GM12878 (cell line): Measurements from ENCODE around the gene OPRD1. TPM values are rescaled to one million over a fixed set of nuclear protein-coding genes. Genes with fewer than 3 reads are reported as not detected.

ENCODE experiments used
- ATAC-seq: fragments of 200-7000 bp; cut with Tn5 transposase; 3 replicates; pipeline ENCODE4 v1.9.1; 2020; ENCODE audit warnings: mild to moderate bottlenecking, moderate library complexity
- BruUV-seq: library from RNA; stranded (reverse); fragments of 400-500 nt; replicated peaks from 2 replicates; lab custom pipeline; 2021; lab: Mats Ljungman, UMichigan
- CTCF ChIA-PET: fragments of 300-600 bp; sonication (Branson Sonifier 250); formaldehyde crosslinking; extraction: SDS; loops from one replicate; lab custom pipeline; 2021; ENCODE audit warnings: inconsistent platforms; lab: Yijun Ruan, JAX
- POLR2A ChIA-PET: fragments of 350-600 bp; formaldehyde crosslinking; extraction: SDS; loops from one replicate; lab custom pipeline; 2021; ENCODE audit warnings: inconsistent platforms; lab: Charles Lee
- RAD21 ChIA-PET: fragments of 300-600 bp; sonication (Branson Sonifier 250); formaldehyde crosslinking; loops from one replicate; lab custom pipeline; 2023; ENCODE audit warnings: antibody characterized with exemption; ENCODE audit not compliant: unreplicated experiment; lab: Charles Lee
- SMC1A ChIA-PET: fragments of 300-600 bp; sonication (Branson Sonifier 250); formaldehyde crosslinking; loops from one replicate; lab custom pipeline; 2023; ENCODE audit not compliant: unreplicated experiment, uncharacterized antibody; lab: Charles Lee
- DNase-seq: peaks from one replicate; pipeline ENCODE4 v3.0.0-alpha.2; 2011; ENCODE audit warnings: low read depth, low spot score
- FAIRE-seq: peaks from 3 replicates; lab custom pipeline; 2011; peaks lifted over from hg19 to GRCh38; lab: Jason Lieb, UNC
- H2AFZ ChIP-seq: 2 replicates; pipeline ENCODE4 v1.6.0; 2011; ENCODE audit warnings: low read depth, low read length, control low read depth; ENCODE audit not compliant: control insufficient read depth
- H3K27ac ChIP-seq: 2 replicates; pipeline ENCODE4 v1.5.1; 2011; ENCODE audit warnings: control low read depth; ENCODE audit not compliant: control insufficient read depth, insufficient read depth
- H3K27me3 ChIP-seq, 2 experiments: replicated peaks in 1 of 2; 2 replicates each; pipeline versions ENCODE4 v1.6.0 to v1.6.1; 2011; ENCODE audit warnings: low read length in 1 of 2; ENCODE audit not compliant: control insufficient read depth in 2 of 2, insufficient read depth in 2 of 2
- H3K36me3 ChIP-seq, 2 experiments: 2 replicates each; pipeline ENCODE4 v1.5.1; 2011; ENCODE audit warnings: low read length in 1 of 2; ENCODE audit not compliant: control insufficient read depth in 2 of 2, insufficient read depth in 2 of 2
- H3K4me1 ChIP-seq: 2 replicates; pipeline ENCODE4 v1.6.1; 2011; ENCODE audit warnings: mild to moderate bottlenecking, low read length, moderate library complexity, mixed read lengths; ENCODE audit not compliant: control insufficient read depth, insufficient read depth
- H3K4me2 ChIP-seq: 2 replicates; pipeline ENCODE4 v1.6.0; 2011; ENCODE audit warnings: control low read depth; ENCODE audit not compliant: control insufficient read depth, insufficient read depth
- H3K4me3 ChIP-seq: fragments of 200-600 bp; sonication (generic); 2 replicates; pipeline ENCODE4 v1.5.1; 2016
- H3K79me2 ChIP-seq: 2 replicates; pipeline ENCODE4 v1.6.0; 2011; ENCODE audit warnings: low read length; ENCODE audit not compliant: control insufficient read depth, insufficient read depth
- H3K9ac ChIP-seq: 2 replicates; pipeline ENCODE4 v1.8.0; 2011; ENCODE audit warnings: low read length, control low read depth, mixed read lengths; ENCODE audit not compliant: control insufficient read depth, insufficient read depth
- H3K9me3 ChIP-seq: replicated peaks from 3 replicates; pipeline ENCODE4 v1.5.1; 2011; ENCODE audit warnings: mild to moderate bottlenecking, low read length; ENCODE audit not compliant: control insufficient read depth, insufficient read depth
- H4K20me1 ChIP-seq: 2 replicates; pipeline ENCODE4 v1.6.0; 2011; ENCODE audit not compliant: control insufficient read depth, insufficient read depth
- FOXM1 ChIP-seq: IDR thresholded peaks from 2 replicates; pipeline ENCODE4 v1.6.1; 2012; ENCODE audit warnings: low read depth, mild to moderate bottlenecking, inconsistent platforms, low read length, moderate library complexity
- HDAC6 ChIP-seq: fragments of 200-600 bp; sonication (generic); IDR thresholded peaks from one replicate; pipeline ENCODE4 v1.8.0; 2017; ENCODE audit warnings: antibody characterized with exemption; ENCODE audit not compliant: unreplicated experiment
- IRF4 ChIP-seq: IDR thresholded peaks from 2 replicates; pipeline ENCODE4 v1.6.1; 2011; ENCODE audit warnings: low read depth, low read length
- MXI1 ChIP-seq: fragments of 150-350 bp; IDR thresholded peaks from 2 replicates; pipeline ENCODE4 v1.6.1; 2011; ENCODE audit warnings: low read depth, mild to moderate bottlenecking, inconsistent platforms, low read length, improper control_type of control experiment
- RAD21 ChIP-seq: IDR thresholded peaks from 2 replicates; pipeline ENCODE4 v1.6.1; 2011; ENCODE audit warnings: mild to moderate bottlenecking, low read depth, low read length, moderate library complexity; ENCODE audit not compliant: insufficient read depth
- RBBP5 ChIP-seq: fragments of 200-600 bp; sonication (generic); conservative IDR thresholded peaks from 2 replicates; pipeline ENCODE4 v1.6.1; 2016
- SMC3 ChIP-seq: IDR thresholded peaks from 2 replicates; pipeline ENCODE4 v1.6.1; 2011; ENCODE audit warnings: low read length, improper control_type of control experiment, borderline replicate concordance
- SREBF1 ChIP-seq: IDR thresholded peaks from 2 replicates; pipeline ENCODE4 v1.6.1; 2012; ENCODE audit warnings: mild to moderate bottlenecking, low read length
- WGBS: methylation state at CpG from one replicate; pipeline ENCODE4 v1.1.6; 2016; ENCODE audit warnings: low lambda C conversion rate; ENCODE audit not compliant: insufficient replicate concordance, insufficient coverage; ENCODE audit errors: missing lambda C conversion rate; 5-methylcytosine and 5-hydroxymethylcytosine counted together
- in situ Hi-C: fragments of 300-500 bp; cut with MboI; formaldehyde crosslinking; loops from 9 replicates; pipeline ENCODE4 v1.14.3; 2018; ENCODE audit warnings: mixed read lengths
- intact Hi-C: fragments of 100-400 bp; cut with micrococcal nuclease; formaldehyde crosslinking; loops from one replicate; pipeline ENCODE4 v1.14.2; 2022; ENCODE audit not compliant: unreplicated experiment
- polyA plus RNA-seq, 11 experiments: library from polyadenylated mRNA; depleted of rRNA in 4 of 11; unstranded in 6 of 11; stranded (reverse) in 5 of 11; fragments of >200 nt; fragmentation: Nextera tagmentation in 4 of 11; fragmentation: Illumina TruSeq in 1 of 11; extraction: Ambion mirVana in 4 of 11; extraction: Trizol in 1 of 11; gene quantifications; 1 replicate in 1 of 11; 2 replicates in 10 of 11; pipeline versions ENCODE4 v1.2.1 to v1.2.3, GENCODE V29; 2011 to 2016; ENCODE audit warnings: inconsistent platforms in 2 of 11, missing spikeins in 2 of 11, low read depth in 1 of 11
- total RNA-seq, 4 experiments: library from RNA; depleted of rRNA in 3 of 4; stranded (reverse); fragments of >200 nt in 3 of 4; fragmentation: Illumina TruSeq in 1 of 4; extraction: Trizol in 1 of 4; gene quantifications; 2 replicates each; pipeline versions ENCODE4 v1.2.1 to v1.2.3, GENCODE V29; 2013 to 2021
- TF ChIP-seq, protein P1 (sequence below): IDR thresholded peaks from 2 replicates; pipeline ENCODE4 v1.6.1; 2012; ENCODE audit warnings: improper control_type of control experiment, low read depth, low read length; ENCODE audit not compliant: insufficient replicate concordance
- TF ChIP-seq, protein P2 (sequence below): fragments of 450-650 bp; IDR thresholded peaks from 2 replicates; pipeline ENCODE4 v1.6.1; 2017; ENCODE audit warnings: mild to moderate bottlenecking, low read depth, inconsistent platforms; ENCODE audit not compliant: poor library complexity, severe bottlenecking
- TF ChIP-seq, protein P3 (sequence below): IDR thresholded peaks from 2 replicates; pipeline ENCODE4 v1.6.1; 2012; ENCODE audit warnings: low read depth, low read length, improper control_type of control experiment
- TF ChIP-seq, protein P4 (sequence below): fragments of 450-650 bp; conservative IDR thresholded peaks from 2 replicates; pipeline ENCODE4 v1.6.1; 2017; ENCODE audit warnings: mild to moderate bottlenecking, moderate library complexity

The OPRD1 gene
- total and polyA plus RNA-seq, 10 of the 15 experiments (the other 5 are each of a cell fraction or from before 2014, with no cell fraction given): 0.02 TPM; not detected in 8

DNA sequence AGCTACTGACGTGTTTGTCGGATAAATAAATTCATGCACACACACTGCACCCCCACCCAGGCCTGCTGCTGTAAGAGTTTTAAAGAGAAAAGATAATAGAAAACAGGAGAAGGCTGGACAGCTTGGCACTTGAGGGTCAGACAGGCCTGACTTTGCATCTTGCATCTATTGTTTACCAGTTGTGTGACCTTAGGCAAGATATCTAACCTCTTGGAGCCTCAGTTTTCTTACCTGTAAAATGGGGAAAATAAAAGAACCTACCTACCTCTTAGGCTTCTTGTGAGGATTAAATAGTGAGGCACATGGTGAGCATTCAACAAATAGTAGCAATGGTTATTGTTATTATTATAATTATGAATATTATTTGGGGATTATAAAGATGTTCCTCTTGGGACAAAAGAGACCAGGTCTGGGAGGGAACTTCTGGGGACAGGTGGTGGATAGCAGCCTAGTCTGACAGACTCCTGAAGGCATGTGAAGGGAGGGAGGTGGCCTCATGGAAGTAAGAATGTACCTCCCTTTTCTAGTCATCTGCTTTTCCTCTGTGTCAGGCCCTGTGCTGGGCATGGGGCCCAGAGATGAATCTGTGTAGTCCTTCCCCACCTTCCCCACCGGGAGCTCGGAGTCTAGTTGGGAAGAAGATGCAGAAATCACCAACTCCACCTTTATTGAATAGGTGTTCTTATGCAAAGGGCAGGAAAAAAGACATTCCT is 84.1 kb downstream of the OPRD1 start (continued):
- TF ChIP-seq, protein P1, sequence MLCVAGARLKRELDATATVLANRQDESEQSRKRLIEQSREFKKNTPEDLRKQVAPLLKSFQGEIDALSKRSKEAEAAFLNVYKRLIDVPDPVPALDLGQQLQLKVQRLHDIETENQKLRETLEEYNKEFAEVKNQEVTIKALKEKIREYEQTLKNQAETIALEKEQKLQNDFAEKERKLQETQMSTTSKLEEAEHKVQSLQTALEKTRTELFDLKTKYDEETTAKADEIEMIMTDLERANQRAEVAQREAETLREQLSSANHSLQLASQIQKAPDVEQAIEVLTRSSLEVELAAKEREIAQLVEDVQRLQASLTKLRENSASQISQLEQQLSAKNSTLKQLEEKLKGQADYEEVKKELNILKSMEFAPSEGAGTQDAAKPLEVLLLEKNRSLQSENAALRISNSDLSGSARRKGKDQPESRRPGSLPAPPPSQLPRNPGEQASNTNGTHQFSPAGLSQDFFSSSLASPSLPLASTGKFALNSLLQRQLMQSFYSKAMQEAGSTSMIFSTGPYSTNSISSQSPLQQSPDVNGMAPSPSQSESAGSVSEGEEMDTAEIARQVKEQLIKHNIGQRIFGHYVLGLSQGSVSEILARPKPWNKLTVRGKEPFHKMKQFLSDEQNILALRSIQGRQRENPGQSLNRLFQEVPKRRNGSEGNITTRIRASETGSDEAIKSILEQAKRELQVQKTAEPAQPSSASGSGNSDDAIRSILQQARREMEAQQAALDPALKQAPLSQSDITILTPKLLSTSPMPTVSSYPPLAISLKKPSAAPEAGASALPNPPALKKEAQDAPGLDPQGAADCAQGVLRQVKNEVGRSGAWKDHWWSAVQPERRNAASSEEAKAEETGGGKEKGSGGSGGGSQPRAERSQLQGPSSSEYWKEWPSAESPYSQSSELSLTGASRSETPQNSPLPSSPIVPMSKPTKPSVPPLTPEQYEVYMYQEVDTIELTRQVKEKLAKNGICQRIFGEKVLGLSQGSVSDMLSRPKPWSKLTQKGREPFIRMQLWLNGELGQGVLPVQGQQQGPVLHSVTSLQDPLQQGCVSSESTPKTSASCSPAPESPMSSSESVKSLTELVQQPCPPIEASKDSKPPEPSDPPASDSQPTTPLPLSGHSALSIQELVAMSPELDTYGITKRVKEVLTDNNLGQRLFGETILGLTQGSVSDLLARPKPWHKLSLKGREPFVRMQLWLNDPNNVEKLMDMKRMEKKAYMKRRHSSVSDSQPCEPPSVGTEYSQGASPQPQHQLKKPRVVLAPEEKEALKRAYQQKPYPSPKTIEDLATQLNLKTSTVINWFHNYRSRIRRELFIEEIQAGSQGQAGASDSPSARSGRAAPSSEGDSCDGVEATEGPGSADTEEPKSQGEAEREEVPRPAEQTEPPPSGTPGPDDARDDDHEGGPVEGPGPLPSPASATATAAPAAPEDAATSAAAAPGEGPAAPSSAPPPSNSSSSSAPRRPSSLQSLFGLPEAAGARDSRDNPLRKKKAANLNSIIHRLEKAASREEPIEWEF: no peak
- TF ChIP-seq RAD21: no peak
- TF ChIP-seq, protein P2, sequence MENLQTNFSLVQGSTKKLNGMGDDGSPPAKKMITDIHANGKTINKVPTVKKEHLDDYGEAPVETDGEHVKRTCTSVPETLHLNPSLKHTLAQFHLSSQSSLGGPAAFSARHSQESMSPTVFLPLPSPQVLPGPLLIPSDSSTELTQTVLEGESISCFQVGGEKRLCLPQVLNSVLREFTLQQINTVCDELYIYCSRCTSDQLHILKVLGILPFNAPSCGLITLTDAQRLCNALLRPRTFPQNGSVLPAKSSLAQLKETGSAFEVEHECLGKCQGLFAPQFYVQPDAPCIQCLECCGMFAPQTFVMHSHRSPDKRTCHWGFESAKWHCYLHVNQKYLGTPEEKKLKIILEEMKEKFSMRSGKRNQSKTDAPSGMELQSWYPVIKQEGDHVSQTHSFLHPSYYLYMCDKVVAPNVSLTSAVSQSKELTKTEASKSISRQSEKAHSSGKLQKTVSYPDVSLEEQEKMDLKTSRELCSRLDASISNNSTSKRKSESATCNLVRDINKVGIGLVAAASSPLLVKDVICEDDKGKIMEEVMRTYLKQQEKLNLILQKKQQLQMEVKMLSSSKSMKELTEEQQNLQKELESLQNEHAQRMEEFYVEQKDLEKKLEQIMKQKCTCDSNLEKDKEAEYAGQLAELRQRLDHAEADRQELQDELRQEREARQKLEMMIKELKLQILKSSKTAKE: no peak

DNA sequence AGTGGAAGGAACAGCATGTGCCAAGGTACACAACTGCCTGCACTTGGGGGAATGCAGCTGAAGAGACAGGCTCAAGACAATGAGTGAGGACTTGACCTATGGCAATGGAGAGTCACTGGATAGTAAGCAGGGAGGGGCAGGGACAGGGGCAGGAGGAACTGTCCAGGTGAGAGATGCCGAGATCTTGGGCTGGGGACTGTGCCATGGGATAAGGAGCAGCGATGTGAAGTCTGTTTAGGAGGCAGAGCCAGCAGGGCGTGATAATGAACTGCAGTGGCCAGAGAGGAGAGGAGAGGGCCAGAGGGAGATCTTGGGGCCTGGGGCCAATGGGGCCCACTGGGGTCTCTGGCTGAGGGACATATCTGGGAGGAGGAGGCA is 84.6 kb downstream of the OPRD1 start:
- no peak overlapping the region for H3K4me2 ChIP-seq
- no peaks in the 10 kb centered on the region for H3K79me2 ChIP-seq
- no peak overlapping the region for H2AFZ ChIP-seq
- no peak overlapping the region for H3K9ac ChIP-seq
- H3K4me3 ChIP-seq: no peak overlapping the region
- H3K9me3 ChIP-seq: no peaks in the 10 kb centered on the region
- H3K36me3 ChIP-seq: no peaks in the 10 kb centered on the region
- no peak for FAIRE-seq
- RAD21 ChIA-PET: no interaction called here
- ATAC-seq: no peak
- H3K27me3 ChIP-seq: no peaks in the 10 kb centered on the region
- 38% methylated on average over 3 of the region's 3 CpGs for WGBS
- intact Hi-C loops: no loop called here
- POLR2A ChIA-PET: no interaction called here
- CTCF ChIA-PET: no interaction called here
- SMC1A ChIA-PET: no interaction called here
- no peaks in the 10 kb centered on the region for H3K4me1 ChIP-seq
- no peak overlapping the region for H3K27ac ChIP-seq
- in situ Hi-C loops: no loop called here
- H4K20me1 ChIP-seq: no peaks in the 10 kb centered on the region
- no peak for DNase-seq
- BruUV-seq: no TSS peak
- TF ChIP-seq, protein P3, sequence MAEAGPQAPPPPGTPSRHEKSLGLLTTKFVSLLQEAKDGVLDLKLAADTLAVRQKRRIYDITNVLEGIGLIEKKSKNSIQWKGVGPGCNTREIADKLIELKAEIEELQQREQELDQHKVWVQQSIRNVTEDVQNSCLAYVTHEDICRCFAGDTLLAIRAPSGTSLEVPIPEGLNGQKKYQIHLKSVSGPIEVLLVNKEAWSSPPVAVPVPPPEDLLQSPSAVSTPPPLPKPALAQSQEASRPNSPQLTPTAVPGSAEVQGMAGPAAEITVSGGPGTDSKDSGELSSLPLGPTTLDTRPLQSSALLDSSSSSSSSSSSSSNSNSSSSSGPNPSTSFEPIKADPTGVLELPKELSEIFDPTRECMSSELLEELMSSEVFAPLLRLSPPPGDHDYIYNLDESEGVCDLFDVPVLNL: no peak
- TF ChIP-seq SREBF1: no peak
- no peak for TF ChIP-seq SMC3
- TF ChIP-seq HDAC6: no peak
- TF ChIP-seq, protein P4, sequence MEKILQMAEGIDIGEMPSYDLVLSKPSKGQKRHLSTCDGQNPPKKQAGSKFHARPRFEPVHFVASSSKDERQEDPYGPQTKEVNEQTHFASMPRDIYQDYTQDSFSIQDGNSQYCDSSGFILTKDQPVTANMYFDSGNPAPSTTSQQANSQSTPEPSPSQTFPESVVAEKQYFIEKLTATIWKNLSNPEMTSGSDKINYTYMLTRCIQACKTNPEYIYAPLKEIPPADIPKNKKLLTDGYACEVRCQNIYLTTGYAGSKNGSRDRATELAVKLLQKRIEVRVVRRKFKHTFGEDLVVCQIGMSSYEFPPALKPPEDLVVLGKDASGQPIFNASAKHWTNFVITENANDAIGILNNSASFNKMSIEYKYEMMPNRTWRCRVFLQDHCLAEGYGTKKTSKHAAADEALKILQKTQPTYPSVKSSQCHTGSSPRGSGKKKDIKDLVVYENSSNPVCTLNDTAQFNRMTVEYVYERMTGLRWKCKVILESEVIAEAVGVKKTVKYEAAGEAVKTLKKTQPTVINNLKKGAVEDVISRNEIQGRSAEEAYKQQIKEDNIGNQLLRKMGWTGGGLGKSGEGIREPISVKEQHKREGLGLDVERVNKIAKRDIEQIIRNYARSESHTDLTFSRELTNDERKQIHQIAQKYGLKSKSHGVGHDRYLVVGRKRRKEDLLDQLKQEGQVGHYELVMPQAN: no peak
- no peak for TF ChIP-seq RBBP5
- no peak for TF ChIP-seq IRF4
- no peak for TF ChIP-seq MXI1
- TF ChIP-seq FOXM1: no peak
